ENCODE results near the gene RFT1. TPM values are rescaled to one million over a fixed set of nuclear protein-coding genes. Genes with fewer than 3 reads are reported as not detected.
A peak's percentile ranks its signal among the peaks of the same experiment; 100 is the strongest.

The RFT1 gene
- total RNA-seq, 4 donors from 2014 or later, result 2.2 to 10.3 (median 8.5) TPM

GRCh38 chr3:53174346-53175250, 44.4 kb upstream of the RFT1 start:
- intact Hi-C loops (cut with DNase I; ENCODE audit: low total_unique reads) (no loop called here), in situ Hi-C loops (cut with MboI; ENCODE audit: low pct_ligation_motif_present in 1 of 4, low pct_unique_long_range_greater_than_20kb in 1 of 4, low sequenced_read_pairs in 3 of 4) (no loop called here)
- no peaks in the 10 kb centered on the region for H3K27me3 ChIP-seq
- 78% methylated on average over 9 of the region's 9 CpGs; no CpG with 5 or more reads in 1 of the 2 donors for WGBS, 2 donors (ENCODE audit: low coverage in 1 of 2)
- peak overlapping the region in 2 of 4 donors; percentile 6 to 71 for H3K27ac ChIP-seq
- peak; percentile 47 for DNase-seq
- no peaks in the 10 kb centered on the region for H3K9me3 ChIP-seq
- peaks cover 0 to 18% (median 8%) of the 10 kb centered on the region in 4 donors for H3K36me3 ChIP-seq
- H3K4me3 ChIP-seq, result no peak overlapping the region
- TF ChIP-seq EP300 (IDR thresholded peaks at IDR 0.05; ENCODE audit: low read depth) (no peak), POLR2AphosphoS5 (IDR thresholded peaks at IDR 0.05) (no peak), POLR2A (IDR thresholded peaks at IDR 0.05) (no peak)
- TF ChIP-seq, protein P1, sequence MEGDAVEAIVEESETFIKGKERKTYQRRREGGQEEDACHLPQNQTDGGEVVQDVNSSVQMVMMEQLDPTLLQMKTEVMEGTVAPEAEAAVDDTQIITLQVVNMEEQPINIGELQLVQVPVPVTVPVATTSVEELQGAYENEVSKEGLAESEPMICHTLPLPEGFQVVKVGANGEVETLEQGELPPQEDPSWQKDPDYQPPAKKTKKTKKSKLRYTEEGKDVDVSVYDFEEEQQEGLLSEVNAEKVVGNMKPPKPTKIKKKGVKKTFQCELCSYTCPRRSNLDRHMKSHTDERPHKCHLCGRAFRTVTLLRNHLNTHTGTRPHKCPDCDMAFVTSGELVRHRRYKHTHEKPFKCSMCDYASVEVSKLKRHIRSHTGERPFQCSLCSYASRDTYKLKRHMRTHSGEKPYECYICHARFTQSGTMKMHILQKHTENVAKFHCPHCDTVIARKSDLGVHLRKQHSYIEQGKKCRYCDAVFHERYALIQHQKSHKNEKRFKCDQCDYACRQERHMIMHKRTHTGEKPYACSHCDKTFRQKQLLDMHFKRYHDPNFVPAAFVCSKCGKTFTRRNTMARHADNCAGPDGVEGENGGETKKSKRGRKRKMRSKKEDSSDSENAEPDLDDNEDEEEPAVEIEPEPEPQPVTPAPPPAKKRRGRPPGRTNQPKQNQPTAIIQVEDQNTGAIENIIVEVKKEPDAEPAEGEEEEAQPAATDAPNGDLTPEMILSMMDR (IDR thresholded peaks at IDR 0.05), result no peak
- peaks cover 0 to 23% (median 9%) of the 10 kb centered on the region in 4 donors for H3K4me1 ChIP-seq

DNA sequence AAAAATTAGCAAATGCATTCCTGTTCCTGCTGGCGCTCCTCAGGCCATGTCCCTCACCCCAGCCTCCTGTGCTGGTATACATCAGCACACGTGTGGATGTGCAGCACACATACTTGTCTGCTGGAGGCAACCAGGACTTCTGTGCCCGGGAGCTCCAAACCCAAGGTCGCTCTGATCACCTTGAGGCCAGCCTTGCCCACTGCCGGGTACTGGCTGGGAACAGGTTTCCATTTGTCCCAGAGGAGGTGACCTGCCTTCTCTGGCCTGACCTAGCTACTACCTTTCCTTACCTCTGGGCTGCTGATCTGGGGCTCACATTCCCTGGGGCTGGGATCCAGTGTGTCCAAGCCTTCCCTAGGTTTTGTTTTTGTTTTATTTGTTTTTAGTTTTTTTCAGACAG, 42.9 kb upstream of the RFT1 start:
- TF ChIP-seq POLR2A (IDR thresholded peaks at IDR 0.05) (no peak), EP300 (IDR thresholded peaks at IDR 0.05; ENCODE audit: low read depth) (no peak), POLR2AphosphoS5 (IDR thresholded peaks at IDR 0.05) (no peak)
- TF ChIP-seq, protein P1 (IDR thresholded peaks at IDR 0.05), result no peak
- Histone ChIP-seq H3K36me3 (peaks cover 0 to 4% (median 2%) of the 10 kb centered on the region in 4 donors), H3K9me3 (no peaks in the 10 kb centered on the region), H3K4me3 (no peak overlapping the region), H3K27me3 (no peaks in the 10 kb centered on the region), H3K27ac (peak overlapping the region in 1 of 4 donors; percentile 71), H3K4me1 (peaks cover 7 to 33% (median 15%) of the 10 kb centered on the region in 4 donors)
- in situ Hi-C loops (cut with MboI; ENCODE audit: low pct_ligation_motif_present in 1 of 4, low pct_unique_long_range_greater_than_20kb in 1 of 4, low sequenced_read_pairs in 3 of 4), result no loop called here
- WGBS, 2 donors (ENCODE audit: low coverage in 1 of 2), result 93% methylated on average over 5 of the region's 5 CpGs; no CpG with 5 or more reads in 1 of the 2 donors
- intact Hi-C loops (cut with DNase I; ENCODE audit: low total_unique reads), result no loop called here
- DNase-seq, result no peak

GRCh38 chr3:53171827-53172505, 41.7 kb upstream of the RFT1 start:
- H3K27ac ChIP-seq, result peak overlapping the region in 2 of 4 donors; percentile 25 to 71
- DNase-seq, result no peak
- TF ChIP-seq POLR2AphosphoS5 (IDR thresholded peaks at IDR 0.05) (no peak), POLR2A (IDR thresholded peaks at IDR 0.05) (no peak), EP300 (IDR thresholded peaks at IDR 0.05; ENCODE audit: low read depth) (no peak)
- TF ChIP-seq, protein P1 (IDR thresholded peaks at IDR 0.05), result no peak
- H3K9me3 ChIP-seq, result no peaks in the 10 kb centered on the region
- peaks cover 10 to 44% (median 19%) of the 10 kb centered on the region in 4 donors for H3K4me1 ChIP-seq
- H3K27me3 ChIP-seq, result no peaks in the 10 kb centered on the region
- H3K4me3 ChIP-seq, result no peak overlapping the region
- in situ Hi-C loops (cut with MboI; ENCODE audit: low pct_ligation_motif_present in 1 of 4, low pct_unique_long_range_greater_than_20kb in 1 of 4, low sequenced_read_pairs in 3 of 4), result no loop called here
- peaks cover 0 to 4% (median 2%) of the 10 kb centered on the region in 4 donors for H3K36me3 ChIP-seq
- intact Hi-C loops (cut with DNase I; ENCODE audit: low total_unique reads), result no loop called here
- 76 to 77% methylated on average over 2 to 7 of the region's 7 CpGs for WGBS, 2 donors (ENCODE audit: low coverage in 1 of 2)

- DNase-seq, result no peak
- peaks cover 0 to 4% (median 2%) of the 10 kb centered on the region in 4 donors for H3K36me3 ChIP-seq
- no peaks in the 10 kb centered on the region for H3K27me3 ChIP-seq
- WGBS, 2 donors (ENCODE audit: low coverage in 1 of 2), result 78% methylated on average over 6 of the region's 7 CpGs; no CpG with 5 or more reads in 1 of the 2 donors
- no peaks in the 10 kb centered on the region for H3K9me3 ChIP-seq
- TF ChIP-seq POLR2A (IDR thresholded peaks at IDR 0.05) (no peak), EP300 (IDR thresholded peaks at IDR 0.05; ENCODE audit: low read depth) (no peak), POLR2AphosphoS5 (IDR thresholded peaks at IDR 0.05) (no peak)
- TF ChIP-seq, protein P1 (IDR thresholded peaks at IDR 0.05), result no peak
- intact Hi-C loops (cut with DNase I; ENCODE audit: low total_unique reads) (no loop called here), in situ Hi-C loops (cut with MboI; ENCODE audit: low pct_ligation_motif_present in 1 of 4, low pct_unique_long_range_greater_than_20kb in 1 of 4, low sequenced_read_pairs in 3 of 4) (no loop called here)
- no peak overlapping the region for H3K4me3 ChIP-seq
- H3K4me1 ChIP-seq, result peaks cover 11 to 51% (median 25%) of the 10 kb centered on the region in 4 donors
- peak overlapping the region in 3 of 4 donors; percentile 23 to 71 (median 25) for H3K27ac ChIP-seq
These were observed 40.8 kb upstream of the RFT1 start for GRCh38 chr3:53171064-53171418.

Data from transverse colon (tissue), 4 donors.